ENCODE measurements around the gene TRIM46.

GRCh38 chr1:155196103-155196892, 22.6 kb downstream of the TRIM46 start:
- no peak for TF ChIP-seq EZH2 (IDR thresholded peaks at IDR 0.05; ENCODE audit: insufficient read depth, poor library complexity, severe bottlenecking)
- no peak for TF ChIP-seq EZH2phosphoT487 (IDR thresholded peaks at IDR 0.05; ENCODE audit: insufficient read depth, low read depth)

Data from GM23248 (cell line).